Ectodermal cell (in vitro differentiated cells): ENCODE measurements around the gene PRR9.

Experiments
- H3K27ac ChIP-seq: 2 replicates; pipeline ENCODE4 v1.7.0; 2013; ENCODE audit warnings: mild to moderate bottlenecking, low read depth, low read length; ENCODE audit not compliant: insufficient read depth, poor library complexity, severe bottlenecking
- H3K27me3 ChIP-seq: 2 replicates; pipeline ENCODE4 v1.7.0; 2013; ENCODE audit warnings: mild to moderate bottlenecking, low read length; ENCODE audit not compliant: insufficient read depth, control insufficient read depth, poor library complexity, severe bottlenecking
- H3K36me3 ChIP-seq: one replicate; pipeline ENCODE4 v1.7.0; 2013; ENCODE audit warnings: low read length; ENCODE audit not compliant: control insufficient read depth, insufficient read depth
- H3K4me1 ChIP-seq: one replicate; pipeline ENCODE4 v1.7.0; 2013; ENCODE audit warnings: low read length; ENCODE audit not compliant: control insufficient read depth, insufficient read depth
- H3K4me3 ChIP-seq: 2 replicates; pipeline ENCODE4 v1.7.0; 2013; ENCODE audit warnings: low read depth, low read length, control low read depth; ENCODE audit not compliant: insufficient read depth
- H3K9me3 ChIP-seq: 2 replicates; pipeline ENCODE4 v1.7.0; 2013; ENCODE audit warnings: mild to moderate bottlenecking, low read length, moderate library complexity; ENCODE audit not compliant: control insufficient read depth
- WGBS, 2 experiments: methylation state at CpG; one replicate each; pipeline ENCODE4 v1.1.7; 2013; ENCODE audit warnings: missing lambda C conversion rate in 2 of 2; 5-methylcytosine and 5-hydroxymethylcytosine counted together

The PRR9 gene

GRCh38 chr1:153248176-153248879 is 30.9 kb downstream of the PRR9 start:
- H3K4me3 ChIP-seq: no peak overlapping the region
- no peaks in the 10 kb centered on the region for H3K36me3 ChIP-seq
- H3K27ac ChIP-seq: no peak overlapping the region
- 83 to 84% methylated on average over 5 of the region's 5 CpGs for WGBS, 2 experiments
- no peaks in the 10 kb centered on the region for H3K9me3 ChIP-seq
- H3K4me1 ChIP-seq: no peaks in the 10 kb centered on the region
- H3K27me3 ChIP-seq: no peaks in the 10 kb centered on the region

GRCh38 chr1:153250166-153250565 is 32.8 kb downstream of the PRR9 start:
- Histone ChIP-seq H3K27ac (no peak overlapping the region), H3K27me3 (no peaks in the 10 kb centered on the region), H3K36me3 (no peaks in the 10 kb centered on the region), H3K4me1 (no peaks in the 10 kb centered on the region), H3K4me3 (no peak overlapping the region), H3K9me3 (no peaks in the 10 kb centered on the region)
- WGBS, 2 experiments: 100% methylated on average over 1 of the region's 1 CpG

GRCh38 chr1:153251087-153251486 is 33.7 kb downstream of the PRR9 start:
- 89 to 93% methylated on average over 2 of the region's 2 CpGs for WGBS, 2 experiments
- H3K9me3 ChIP-seq: no peaks in the 10 kb centered on the region

GRCh38 chr1:153251562-153251961 is 34.2 kb downstream of the PRR9 start:
- H3K9me3 ChIP-seq: no peaks in the 10 kb centered on the region
- WGBS, 2 experiments: 86 to 95% methylated on average over 3 of the region's 3 CpGs
- no peak overlapping the region for H3K27ac ChIP-seq
- H3K4me1 ChIP-seq: no peaks in the 10 kb centered on the region
- no peak overlapping the region for H3K4me3 ChIP-seq
- no peaks in the 10 kb centered on the region for H3K27me3 ChIP-seq
- H3K36me3 ChIP-seq: no peaks in the 10 kb centered on the region

More at GRCh38 chr1:153251087-153251486, 33.7 kb downstream of the PRR9 start:
- H3K36me3 ChIP-seq: no peaks in the 10 kb centered on the region
- H3K27me3 ChIP-seq: no peaks in the 10 kb centered on the region
- no peak overlapping the region for H3K27ac ChIP-seq
- H3K4me1 ChIP-seq: no peaks in the 10 kb centered on the region
- H3K4me3 ChIP-seq: no peak overlapping the region

- Histone ChIP-seq H3K27ac (no peak overlapping the region), H3K36me3 (no peaks in the 10 kb centered on the region), H3K4me1 (no peaks in the 10 kb centered on the region), H3K9me3 (no peaks in the 10 kb centered on the region), H3K4me3 (no peak overlapping the region), H3K27me3 (no peaks in the 10 kb centered on the region)
- 85 to 87% methylated on average over 4 of the region's 4 CpGs for WGBS, 2 experiments
Observed at GRCh38 chr1:153251988-153252387, 34.6 kb downstream of the PRR9 start.

- H3K27me3 ChIP-seq: peaks cover 4% of the 10 kb centered on the region
- no peaks in the 10 kb centered on the region for H3K4me1 ChIP-seq
- no peaks in the 10 kb centered on the region for H3K36me3 ChIP-seq
- H3K4me3 ChIP-seq: no peak overlapping the region
- H3K9me3 ChIP-seq: no peaks in the 10 kb centered on the region
- no peak overlapping the region for H3K27ac ChIP-seq
- WGBS, 2 experiments: 96 to 97% methylated on average over 2 of the region's 2 CpGs
Observed at GRCh38 chr1:153253076-153253475, 35.7 kb downstream of the PRR9 start.

GRCh38 chr1:153253693-153254092 is 36.3 kb downstream of the PRR9 start:
- 81% methylated on average over 1 of the region's 1 CpG for WGBS, 2 experiments
- H3K36me3 ChIP-seq: no peaks in the 10 kb centered on the region
- no peaks in the 10 kb centered on the region for H3K9me3 ChIP-seq
- peaks cover 10% of the 10 kb centered on the region for H3K27me3 ChIP-seq
- H3K27ac ChIP-seq: no peak overlapping the region
- no peaks in the 10 kb centered on the region for H3K4me1 ChIP-seq
- no peak overlapping the region for H3K4me3 ChIP-seq

- peaks cover 67% of the 10 kb centered on the region for H3K27me3 ChIP-seq
- H3K36me3 ChIP-seq: no peaks in the 10 kb centered on the region
- WGBS, 2 experiments: 86 to 87% methylated on average over 3 of the region's 3 CpGs
- H3K4me3 ChIP-seq: no peak within 1 kb of the TSS
- peaks cover 3% of the 10 kb centered on the region for H3K4me1 ChIP-seq
- no peak within 1 kb of the TSS for H3K27ac ChIP-seq
- H3K9me3 ChIP-seq: no peaks in the 10 kb centered on the region
Observed at GRCh38 chr1:153259387-153259786, 42.0 kb downstream of the PRR9 start, which contains the start of gene LORICRIN. TSS of gene LORICRIN (plus strand) at chr1:153259687. CDS start at chr1:153260950, 1,263 bp downstream.

- Histone ChIP-seq H3K27ac (no peak overlapping the region), H3K9me3 (no peaks in the 10 kb centered on the region), H3K4me3 (peak overlapping the region; percentile 53), H3K36me3 (no peaks in the 10 kb centered on the region), H3K4me1 (peaks cover 3% of the 10 kb centered on the region), H3K27me3 (peaks cover 74% of the 10 kb centered on the region)
- 8% methylated on average over 45 of the region's 45 CpGs for whole genome bisulfite sequencing, 2 experiments
Observed at GRCh38 chr1:153260585-153261280, 43.3 kb downstream of the PRR9 start.

GRCh38 chr1:153261281-153262069 is 44.1 kb downstream of the PRR9 start:
- Histone ChIP-seq H3K9me3 (no peaks in the 10 kb centered on the region), H3K27ac (no peak overlapping the region), H3K27me3 (peaks cover 74% of the 10 kb centered on the region), H3K4me1 (peaks cover 3% of the 10 kb centered on the region), H3K36me3 (no peaks in the 10 kb centered on the region), H3K4me3 (peak overlapping the region; percentile 53)
- WGBS, 2 experiments: 2 to 3% methylated on average over 80 of the region's 80 CpGs
